Smooth muscle cell (in vitro differentiated cells): ENCODE measurements around the gene BCL2L11. TPM values are rescaled to one million over a fixed set of nuclear protein-coding genes. Genes with fewer than 3 reads are reported as not detected.

Source experiments
- DNase-seq: peaks from one replicate; lab custom pipeline; 2025; ENCODE audit not compliant: unreplicated experiment; lab: John Stamatoyannopoulos, UW
- H2AFZ ChIP-seq: fragments of 200-600 bp; sonication (generic); 2 replicates; pipeline ENCODE4 v1.6.0; 2016; ENCODE audit warnings: antibody characterized with exemption, low read depth, mild to moderate bottlenecking
- H3F3A ChIP-seq: fragments of 200-600 bp; sonication (generic); 2 replicates; pipeline ENCODE4 v1.6.0; 2017; ENCODE audit warnings: antibody characterized with exemption, low read depth
- H3K27ac ChIP-seq: fragments of 200-600 bp; sonication (generic); 2 replicates; pipeline ENCODE4 v1.5.1; 2016; ENCODE audit warnings: low read depth, mild to moderate bottlenecking
- H3K27me3 ChIP-seq: fragments of 200-600 bp; sonication (generic); 2 replicates; pipeline ENCODE4 v1.6.1; 2016; ENCODE audit warnings: low read depth, mild to moderate bottlenecking
- H3K36me3 ChIP-seq: fragments of 200-600 bp; sonication (generic); 2 replicates; pipeline ENCODE4 v1.5.1; 2016; ENCODE audit warnings: low read depth
- H3K4me1 ChIP-seq: fragments of 200-600 bp; sonication (generic); 2 replicates; pipeline ENCODE4 v1.5.1; 2016; ENCODE audit warnings: low read depth
- H3K4me2 ChIP-seq: fragments of 200-600 bp; sonication (generic); 2 replicates; pipeline ENCODE4 v1.6.0; 2016; ENCODE audit warnings: mild to moderate bottlenecking
- H3K4me3 ChIP-seq: fragments of 200-600 bp; sonication (generic); 2 replicates; pipeline ENCODE4 v1.5.1; 2016; ENCODE audit warnings: mild to moderate bottlenecking
- H3K79me2 ChIP-seq: fragments of 200-600 bp; sonication (generic); 2 replicates; pipeline ENCODE4 v1.6.0; 2016; ENCODE audit warnings: low read depth, mild to moderate bottlenecking
- H3K9ac ChIP-seq: fragments of 200-600 bp; sonication (generic); 2 replicates; pipeline ENCODE4 v1.6.0; 2016; ENCODE audit warnings: low read depth
- H3K9me3 ChIP-seq: fragments of 200-600 bp; sonication (generic); replicated peaks from 2 replicates; pipeline ENCODE4 v1.5.1; 2016; ENCODE audit warnings: low read depth
- H4K20me1 ChIP-seq: fragments of 200-600 bp; sonication (generic); 2 replicates; pipeline ENCODE4 v1.6.0; 2016; ENCODE audit warnings: low read depth
- CTCF ChIP-seq: fragments of 200-600 bp; sonication (generic); IDR thresholded peaks from 2 replicates; pipeline ENCODE4 v1.5.1; 2017; ENCODE audit warnings: borderline replicate concordance, mild to moderate bottlenecking, antibody characterized with exemption; ENCODE audit not compliant: insufficient read depth, poor library complexity, severe bottlenecking
- WGBS: methylation state at CpG from one replicate; pipeline ENCODE4 v1.1.7; 2016; ENCODE audit warnings: low lambda C conversion rate; 5-methylcytosine and 5-hydroxymethylcytosine counted together
- polyA plus RNA-seq: library from polyadenylated mRNA; unstranded; fragments of >200 nt; fragmentation: Nextera tagmentation; extraction: Ambion mirVana; gene quantifications from 2 replicates; pipeline ENCODE4 v1.2.1, GENCODE V29; 2016
- total RNA-seq: library from RNA; depleted of rRNA; stranded (reverse); fragments of >200 nt; gene quantifications from 2 replicates; pipeline ENCODE4 v1.2.3, GENCODE V29; 2014

BCL2L11 gene
- total and polyA plus RNA-seq, 2 experiments from 2014 or later, result 4.9 to 10.0 TPM

DNA sequence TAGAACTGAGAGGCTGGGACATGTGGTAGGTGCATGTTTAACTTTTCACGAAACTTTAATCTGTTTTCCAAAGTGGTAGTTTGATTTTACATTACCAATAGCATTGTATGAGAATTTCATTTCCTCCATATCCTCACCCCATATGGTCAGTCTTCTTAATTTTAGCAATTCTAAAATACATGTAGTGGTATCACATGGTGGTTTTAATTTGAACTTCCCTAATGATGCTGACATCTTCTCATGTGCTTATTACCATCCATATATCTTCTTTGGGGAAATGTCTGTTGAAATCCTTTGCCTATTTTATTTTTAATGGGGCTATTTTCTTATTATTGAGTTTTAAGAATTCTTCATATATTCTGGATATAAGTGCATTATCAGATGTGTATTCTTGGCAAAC is 89.3 kb downstream of the BCL2L11 start:
- DNase-seq, result no peak
- Histone ChIP-seq H3K4me1 (no peaks in the 10 kb centered on the region), H3K27ac (no peak overlapping the region), H3K36me3 (peaks cover 16% of the 10 kb centered on the region), H3K4me3 (no peak overlapping the region), H2AFZ (no peak overlapping the region), H3K4me2 (no peak overlapping the region), H3F3A (no peaks in the 10 kb centered on the region), H4K20me1 (peaks cover 9% of the 10 kb centered on the region), H3K9ac (no peak overlapping the region), H3K79me2 (no peaks in the 10 kb centered on the region), H3K27me3 (no peaks in the 10 kb centered on the region), H3K9me3 (peaks cover 6% of the 10 kb centered on the region)
- no peak for TF ChIP-seq CTCF
- WGBS, result 100% methylated on average over 1 of the region's 1 CpG

- H3K9me3 ChIP-seq, result peaks cover 6% of the 10 kb centered on the region
- H3K4me1 ChIP-seq, result peaks cover 2% of the 10 kb centered on the region
- no peaks in the 10 kb centered on the region for H3K79me2 ChIP-seq
- no peak overlapping the region for H3K4me2 ChIP-seq
- no peak overlapping the region for H2AFZ ChIP-seq
- H3K27me3 ChIP-seq, result no peaks in the 10 kb centered on the region
- no peaks in the 10 kb centered on the region for H3F3A ChIP-seq
- DNase-seq, result no peak
- H3K36me3 ChIP-seq, result peaks cover 18% of the 10 kb centered on the region
- H3K4me3 ChIP-seq, result no peak overlapping the region
- no peak for TF ChIP-seq CTCF
- H3K9ac ChIP-seq, result no peak overlapping the region
- H4K20me1 ChIP-seq, result peaks cover 9% of the 10 kb centered on the region
- no peak overlapping the region for H3K27ac ChIP-seq
These were observed 93.2 kb downstream of the BCL2L11 start for GRCh38 chr2:111213877-111214276.

- DNase-seq, result no peak
- Histone ChIP-seq H3K4me3 (no peak overlapping the region), H3K79me2 (no peaks in the 10 kb centered on the region), H3K27me3 (no peaks in the 10 kb centered on the region), H3K9me3 (peaks cover 6% of the 10 kb centered on the region), H3K36me3 (peaks cover 18% of the 10 kb centered on the region), H3F3A (no peaks in the 10 kb centered on the region), H3K4me1 (peaks cover 11% of the 10 kb centered on the region), H3K9ac (no peak overlapping the region), H3K27ac (no peak overlapping the region), H3K4me2 (no peak overlapping the region), H2AFZ (no peak overlapping the region), H4K20me1 (no peaks in the 10 kb centered on the region)
- 99% methylated on average over 6 of the region's 6 CpGs for WGBS
- TF ChIP-seq CTCF, result no peak
These were observed 96.3 kb downstream of the BCL2L11 start for GRCh38 chr2:111216811-111217652.
